K562 (cell line): ENCODE data around the gene CTDSP2. TPM values are rescaled to one million over a fixed set of nuclear protein-coding genes. Genes with fewer than 3 reads are reported as not detected.

Experiments
- AFF4 ChIP-seq: sonication (generic); formaldehyde crosslinking; IDR thresholded peaks from 2 replicates; pipeline ENCODE4 v1.8.0; 2023; ENCODE audit warnings: mild to moderate bottlenecking, missing genetic modification reagents
- CSDE1 ChIP-seq, 2 experiments: fragments of 450-650 bp; IDR thresholded peaks; 2 replicates each; pipeline ENCODE4 v1.6.1; 2016; ENCODE audit warnings: mild to moderate bottlenecking in 1 of 2
- DACH1 ChIP-seq: fragments of 450-650 bp; IDR thresholded peaks from 2 replicates; pipeline ENCODE4 v1.6.1; 2018; ENCODE audit not compliant: partially characterized antibody
- FOXK2 ChIP-seq, 2 experiments: fragments of 450-650 bp; IDR thresholded peaks in 1 of 2; conservative IDR thresholded peaks in 1 of 2; 2 replicates each; pipeline ENCODE4 v1.6.1; 2016; ENCODE audit warnings: low read depth in 2 of 2, mild to moderate bottlenecking in 1 of 2
- FOXP1 ChIP-seq: sonication (generic); formaldehyde crosslinking; IDR thresholded peaks from 2 replicates; pipeline ENCODE4 v1.8.0; 2022; ENCODE audit warnings: mild to moderate bottlenecking, missing genetic modification reagents
- KHSRP ChIP-seq: fragments of 450-650 bp; IDR thresholded peaks from 2 replicates; pipeline ENCODE4 v1.6.1; 2017
- KLF1 ChIP-seq: fragments of 450-650 bp; IDR thresholded peaks from 2 replicates; pipeline ENCODE4 v1.6.1; 2016; ENCODE audit warnings: missing genetic modification characterization, missing compliant biosample characterization
- MBD2 ChIP-seq: sonication (generic); IDR thresholded peaks from 2 replicates; pipeline ENCODE4 v1.6.1; 2016; ENCODE audit warnings: low read depth, borderline replicate concordance
- MTA3 ChIP-seq: fragments of 450-650 bp; formaldehyde crosslinking; IDR thresholded peaks from 2 replicates; pipeline ENCODE4 v1.6.1; 2017; ENCODE audit warnings: mild to moderate bottlenecking, borderline replicate concordance
- MXI1 ChIP-seq: IDR thresholded peaks from 2 replicates; pipeline ENCODE4 v1.6.1; 2011; ENCODE audit warnings: low read depth, mild to moderate bottlenecking, improper control_type of control experiment, low read length
- MYC ChIP-seq, 2 experiments: fragments of 250-450 bp in 1 of 2; sonication (Bioruptor Pico) in 1 of 2; IDR thresholded peaks; 2 replicates each; pipeline versions ENCODE4 v1.5.1 to v1.6.1; 2012 to 2021; ENCODE audit warnings: low read depth in 2 of 2, borderline replicate concordance in 1 of 2, improper control_type of control experiment in 1 of 2, low read length in 1 of 2, mild to moderate bottlenecking in 1 of 2, moderate library complexity in 1 of 2
- NRF1 ChIP-seq, 2 experiments: fragments of 450-650 bp; IDR thresholded peaks in 1 of 2; conservative IDR thresholded peaks in 1 of 2; 2 replicates each; pipeline ENCODE4 v1.6.1; 2014; ENCODE audit warnings: mild to moderate bottlenecking in 2 of 2
- POLR2H ChIP-seq: IDR thresholded peaks from 2 replicates; pipeline ENCODE4 v1.6.1; 2016; ENCODE audit warnings: missing genetic modification characterization, low read depth, mild to moderate bottlenecking, control low read depth, missing compliant biosample characterization, moderate library complexity
- RBM39 ChIP-seq: fragments of 200-400 bp; formaldehyde crosslinking; optimal IDR thresholded peaks from 2 replicates; pipeline ENCODE3; 2018; ENCODE audit warnings: low read depth, low read length
- RFX7 ChIP-seq: fragments of 250-450 bp; sonication (Bioruptor Pico); IDR thresholded peaks from 2 replicates; pipeline ENCODE4 v1.5.1; 2021; ENCODE audit warnings: mild to moderate bottlenecking
- RUNX1 ChIP-seq: sonication (generic); IDR thresholded peaks from 2 replicates; pipeline ENCODE4 v1.6.1; 2016; ENCODE audit warnings: antibody characterized with exemption, low read depth
- TAF9B ChIP-seq: fragments of 450-650 bp; IDR thresholded peaks from 2 replicates; pipeline ENCODE4 v1.6.1; 2018; ENCODE audit warnings: mild to moderate bottlenecking; ENCODE audit not compliant: partially characterized antibody
- TFAP4 ChIP-seq: sonication (generic); formaldehyde crosslinking; IDR thresholded peaks from 2 replicates; pipeline ENCODE4 v1.8.0; 2022; ENCODE audit warnings: missing genetic modification reagents, mild to moderate bottlenecking, moderate library complexity, borderline replicate concordance
- VEZF1 ChIP-seq: fragments of 200-800 bp; sonication (Bioruptor generic); IDR thresholded peaks from 2 replicates; pipeline ENCODE4 v1.6.1; 2017; ENCODE audit warnings: missing genetic modification characterization, missing compliant biosample characterization
- XRCC4 ChIP-seq: IDR thresholded peaks from one replicate; pipeline ENCODE4 v1.6.1; 2011; ENCODE audit not compliant: insufficient read depth, insufficient read length; ENCODE audit errors: extremely low read depth
- XRCC5 ChIP-seq: fragments of 200-400 bp; formaldehyde crosslinking; IDR thresholded peaks from 2 replicates; pipeline ENCODE4 v1.6.1; 2017; ENCODE audit warnings: low read depth, mild to moderate bottlenecking, low read length
- ZNF174 ChIP-seq: fragments of 250-450 bp; sonication (Bioruptor Pico); IDR thresholded peaks from 2 replicates; pipeline ENCODE4 v1.4.0; 2020; ENCODE audit warnings: mild to moderate bottlenecking
- ZNF212 ChIP-seq: fragments of 450-650 bp; formaldehyde crosslinking; IDR thresholded peaks from 2 replicates; pipeline ENCODE4 v1.4.0; 2020; ENCODE audit warnings: mild to moderate bottlenecking
- ZNF239 ChIP-seq: fragments of 250-450 bp; sonication (Bioruptor Pico); IDR thresholded peaks from 2 replicates; pipeline ENCODE4 v1.4.0; 2020; ENCODE audit warnings: mild to moderate bottlenecking
- polyA plus RNA-seq, 8 experiments: library from polyadenylated mRNA; depleted of rRNA in 4 of 8; stranded (reverse) in 5 of 8; unstranded in 3 of 8; fragments of >200 nt; fragmentation: Nextera tagmentation in 2 of 8; fragmentation: Illumina TruSeq in 1 of 8; extraction: Ambion mirVana in 2 of 8; extraction: Trizol in 1 of 8; gene quantifications; 2 replicates each; pipeline versions ENCODE4 v1.2.1 to v1.2.3, GENCODE V29; 2011 to 2014; ENCODE audit warnings: inconsistent platforms in 1 of 8, missing spikeins in 1 of 8
- total RNA-seq, 7 experiments: library from RNA; depleted of rRNA in 6 of 7; stranded (reverse); fragments of >200 nt in 6 of 7; fragmentation: Illumina TruSeq in 2 of 7; extraction: Trizol in 2 of 7; gene quantifications; 2 replicates each; pipeline versions ENCODE4 v1.2.1 to v1.2.3, GENCODE V29; 2011 to 2021; ENCODE audit warnings: low replicate concordance in 1 of 7

Gene CTDSP2
- total and polyA plus RNA-seq, 9 of the 15 experiments (the other 6 are each of a cell fraction or from before 2014, with no cell fraction given) = 20.4 to 108 (median 47.7) TPM

GRCh38 chr12:57771873-57772428 lies 74.6 kb downstream of the CTDSP2 start, which contains the start of gene METTL1 (continued):
- peak; percentile 98 for TF ChIP-seq TFAP4 (CRISPR knock-in tag)
- no peak for TF ChIP-seq XRCC4
- TF ChIP-seq XRCC5 = peak; percentile 36; the same call in 1 of the 2 replicates
- TF ChIP-seq FOXK2 (conservative IDR thresholded peaks at IDR 0.05 in 1 of 2, IDR thresholded peaks at IDR 0.05 in 1 of 2; ENCODE audit: low read depth in 2 of 2) = peak in 1 of 2 experiments; percentile 92; a peak in 3 of 4 replicates
- peak; percentile 64; the same call in 1 of the 2 replicates for TF ChIP-seq AFF4
- TF ChIP-seq ZNF174 = no peak
- peak; percentile 85 to 88 for TF ChIP-seq NRF1 (conservative IDR thresholded peaks at IDR 0.05 in 1 of 2, IDR thresholded peaks at IDR 0.05 in 1 of 2)
- TF ChIP-seq VEZF1 (CRISPR knock-in tag) = peak; percentile 86
- peak in 1 of 2 experiments; percentile 77; a peak in 2 of 4 replicates for TF ChIP-seq CSDE1 (IDR thresholded peaks at IDR 0.05)
- TF ChIP-seq RFX7 (CRISPR knock-in tag) = no peak
- 0 out of 2 replicates have a peak, but pooled peaks have one; percentile 28 for TF ChIP-seq KLF1
- no peak for TF ChIP-seq RBM39
- peak; percentile 97 for TF ChIP-seq MXI1
- peak; percentile 100 for TF ChIP-seq MYC (IDR thresholded peaks at IDR 0.05; ENCODE audit: low read depth, low read length)
- TF ChIP-seq MYC (CRISPR knock-in tag; IDR thresholded peaks at IDR 0.05; ENCODE audit: borderline replicate concordance, low read depth) = peak; percentile 99
- peak; percentile 85 for TF ChIP-seq KHSRP
- TF ChIP-seq TAF9B = peak; percentile 96
- TF ChIP-seq RUNX1 = no peak
- TF ChIP-seq DACH1 = peak; percentile 58
- TF ChIP-seq MBD2 = peak; percentile 83
- peak; percentile 76 for TF ChIP-seq POLR2H (tag)
- TF ChIP-seq ZNF212 = no peak
- TF ChIP-seq MTA3 = peak; percentile 62; the same call in 1 of the 2 replicates
- no peak for TF ChIP-seq ZNF239 (CRISPR knock-in tag)
- peak; percentile 63 for TF ChIP-seq FOXP1
